RWPE1 (cell line): ENCODE results near the gene SOS1.

ENCODE experiments used
- CTCF ChIA-PET: fragments of 350-600 bp; sonication (Branson Sonifier 250); formaldehyde crosslinking; extraction: SDS; loops from one replicate; lab custom pipeline; 2021; lab: Yijun Ruan, JAX
- POLR2A ChIA-PET: fragments of 400-600 bp; formaldehyde crosslinking; extraction: SDS; loops from one replicate; lab custom pipeline; 2020; ENCODE audit warnings: antibody characterized with exemption; ENCODE audit not compliant: low non-redundant PET; lab: Yijun Ruan, JAX
- DNase-seq: peaks from one replicate; pipeline ENCODE4 v3.0.0; 2012; ENCODE audit warnings: low spot score
- H3K27ac ChIP-seq: fragments of 450-650 bp; 2 replicates; pipeline ENCODE4 v1.5.1; 2017
- TF ChIP-seq, protein P1 (sequence below): fragments of 450-650 bp; conservative IDR thresholded peaks from 2 replicates; pipeline ENCODE4 v1.5.1; 2017; ENCODE audit warnings: low read depth, mild to moderate bottlenecking

SOS1 gene

DNA sequence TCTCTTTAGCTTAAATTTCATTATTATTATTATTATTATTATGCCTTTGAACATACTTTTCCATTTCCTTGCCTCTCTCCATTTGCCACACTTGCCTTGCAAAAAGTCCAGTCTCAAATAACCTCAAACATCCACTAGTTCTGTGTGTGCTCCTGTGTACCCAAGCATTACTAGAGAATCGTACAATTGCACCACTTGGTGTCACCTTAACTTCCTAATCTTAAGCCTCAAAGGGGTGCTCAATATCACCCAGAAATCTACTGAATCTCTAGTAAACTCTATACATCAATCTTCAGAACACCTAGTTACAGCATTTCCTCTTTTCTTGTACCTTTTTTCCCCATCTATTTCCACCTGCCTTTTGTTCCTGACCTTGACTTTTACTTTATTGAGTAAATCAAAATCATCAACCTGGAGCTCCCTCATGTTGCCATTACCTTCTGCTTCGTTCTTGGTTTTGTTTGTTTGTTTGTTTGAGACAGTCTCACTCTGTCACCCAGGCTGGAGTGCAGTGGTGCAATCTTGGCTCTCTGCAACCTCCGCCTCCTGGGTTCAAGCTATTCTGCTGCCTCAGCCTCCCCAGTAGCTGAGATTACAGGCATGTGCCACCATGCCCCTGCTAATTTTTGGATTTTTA, 12.5 kb upstream of the SOS1 start:
- no peak overlapping the region for H3K27ac ChIP-seq
- DNase-seq, result no peak
- ChIA-PET CTCF (interaction anchor here (0.7 kb wide), 1 partner anchor 476 kb away, joined by 5 read pairs; no protein-coding TSS in a partner anchor), POLR2A (no interaction called here)
- TF ChIP-seq, protein P1, sequence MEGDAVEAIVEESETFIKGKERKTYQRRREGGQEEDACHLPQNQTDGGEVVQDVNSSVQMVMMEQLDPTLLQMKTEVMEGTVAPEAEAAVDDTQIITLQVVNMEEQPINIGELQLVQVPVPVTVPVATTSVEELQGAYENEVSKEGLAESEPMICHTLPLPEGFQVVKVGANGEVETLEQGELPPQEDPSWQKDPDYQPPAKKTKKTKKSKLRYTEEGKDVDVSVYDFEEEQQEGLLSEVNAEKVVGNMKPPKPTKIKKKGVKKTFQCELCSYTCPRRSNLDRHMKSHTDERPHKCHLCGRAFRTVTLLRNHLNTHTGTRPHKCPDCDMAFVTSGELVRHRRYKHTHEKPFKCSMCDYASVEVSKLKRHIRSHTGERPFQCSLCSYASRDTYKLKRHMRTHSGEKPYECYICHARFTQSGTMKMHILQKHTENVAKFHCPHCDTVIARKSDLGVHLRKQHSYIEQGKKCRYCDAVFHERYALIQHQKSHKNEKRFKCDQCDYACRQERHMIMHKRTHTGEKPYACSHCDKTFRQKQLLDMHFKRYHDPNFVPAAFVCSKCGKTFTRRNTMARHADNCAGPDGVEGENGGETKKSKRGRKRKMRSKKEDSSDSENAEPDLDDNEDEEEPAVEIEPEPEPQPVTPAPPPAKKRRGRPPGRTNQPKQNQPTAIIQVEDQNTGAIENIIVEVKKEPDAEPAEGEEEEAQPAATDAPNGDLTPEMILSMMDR, result no peak

DNA sequence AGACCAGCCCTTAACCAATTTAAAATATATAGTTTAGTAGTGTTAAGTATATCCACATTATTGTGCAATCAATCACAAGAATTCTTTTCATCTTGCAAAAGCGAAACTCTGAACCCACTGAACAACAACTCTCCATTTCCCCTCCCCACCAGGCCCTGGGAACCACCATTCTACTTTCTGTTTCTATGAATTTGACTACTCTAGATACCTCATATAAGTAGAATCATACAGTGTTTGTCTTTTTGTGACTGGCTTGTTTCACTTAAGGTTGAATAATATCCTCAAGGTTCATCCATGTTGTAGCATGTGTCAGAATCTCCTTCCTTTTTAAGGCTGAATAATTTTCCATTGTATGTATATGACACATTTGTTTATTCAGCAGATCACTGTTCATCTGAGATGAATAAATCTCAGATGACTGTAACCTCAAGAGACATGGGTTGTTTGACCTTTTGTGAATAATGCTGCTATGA, 8.1 kb upstream of the SOS1 start:
- no peak for DNase-seq
- no peak overlapping the region for H3K27ac ChIP-seq
- POLR2A ChIA-PET, result no interaction called here
- TF ChIP-seq, protein P1, result no peak
- CTCF ChIA-PET, result interaction anchor here (0.6 kb wide), 1 partner anchor 99 kb away, joined by 4 read pairs; no protein-coding TSS in a partner anchor

DNA sequence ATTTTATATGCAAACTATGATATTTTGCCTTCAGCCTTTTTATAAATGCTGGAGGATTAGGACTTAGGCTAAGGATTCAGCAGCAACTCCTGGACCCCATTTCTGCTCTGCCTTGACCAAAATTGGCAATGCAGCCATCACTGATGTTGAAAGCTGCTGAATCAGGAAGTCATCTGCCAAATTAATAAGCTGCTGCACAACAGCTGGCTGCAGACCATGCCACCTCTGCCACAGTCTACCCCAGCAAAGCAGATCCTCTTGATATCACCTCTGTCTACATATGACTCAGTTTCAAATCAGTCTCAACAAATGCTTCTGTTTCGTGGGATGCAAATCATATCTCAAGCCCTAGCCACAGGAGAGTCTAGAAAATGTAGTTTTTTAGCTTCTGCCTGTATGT, 7.1 kb upstream of the SOS1 start:
- DNase-seq, result no peak
- POLR2A ChIA-PET, result no interaction called here
- CTCF ChIA-PET, result interaction anchor here (0.6 kb wide), 1 partner anchor 728 kb away, joined by 4 read pairs; no protein-coding TSS in a partner anchor
- H3K27ac ChIP-seq, result no peak overlapping the region
- TF ChIP-seq, protein P1, result no peak

DNA sequence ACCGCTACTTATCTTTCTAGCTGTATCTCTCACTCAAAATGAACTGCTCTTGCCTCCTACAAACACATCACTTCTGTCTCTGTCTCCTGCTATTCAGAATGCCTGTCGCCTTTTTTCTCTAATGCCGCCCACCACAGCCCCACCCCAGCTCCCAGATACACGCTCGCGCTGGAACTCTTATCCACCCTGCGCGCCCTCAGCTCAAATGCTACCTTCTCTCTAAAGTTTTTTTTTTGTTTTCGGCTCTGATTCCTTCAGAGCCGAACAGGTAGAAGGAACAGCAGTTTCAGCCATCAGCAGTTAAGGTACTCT, 3.9 kb upstream of the SOS1 start:
- ChIA-PET CTCF (interaction anchor here (0.5 to 1.6 kb wide), 6 partner anchors 9 to 1870 kb away, joined by 3 to 5 read pairs (median 3); no protein-coding TSS in a partner anchor), POLR2A (no interaction called here)
- H3K27ac ChIP-seq, result peak overlapping the region; percentile 86
- TF ChIP-seq, protein P1, result no peak
- peak; percentile 20 for DNase-seq

DNA sequence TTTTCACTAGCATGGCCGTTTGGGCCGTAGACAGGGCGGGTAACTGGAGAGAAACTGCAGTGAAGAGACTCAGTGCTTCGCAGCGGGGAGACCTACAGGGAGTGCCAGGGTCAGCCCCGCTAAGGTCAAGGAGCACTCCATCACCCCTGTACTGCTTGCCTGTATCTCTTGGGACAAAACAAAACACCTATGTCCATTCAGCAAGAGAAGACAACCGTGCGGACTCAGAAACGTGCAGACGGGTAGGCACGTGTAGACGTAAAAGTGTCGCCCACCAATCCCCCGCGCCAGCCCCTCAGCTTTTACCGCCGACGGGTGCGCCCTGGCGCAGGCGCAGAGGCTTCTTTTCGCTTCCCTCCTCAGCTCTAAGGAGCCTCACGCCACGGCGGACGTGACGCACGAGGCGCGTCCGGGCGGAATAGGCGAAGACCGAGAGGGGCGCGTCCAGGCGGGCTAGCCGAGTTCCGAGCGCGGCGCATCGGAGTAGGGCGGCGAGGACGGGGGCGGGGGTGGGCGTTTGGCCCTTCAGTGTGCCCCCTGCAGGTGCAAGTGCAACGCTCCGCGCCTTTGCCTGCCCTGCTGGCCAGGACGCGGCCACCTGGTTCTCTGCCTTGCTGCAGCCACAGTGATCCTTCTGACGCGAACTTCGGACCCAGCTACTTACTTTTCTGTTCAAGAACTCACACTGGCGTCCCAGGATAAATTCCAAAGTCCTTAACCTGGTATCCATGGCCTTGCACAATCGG, 3.3 kb upstream of the SOS1 start:
- ChIA-PET POLR2A (no interaction called here), CTCF (interaction anchor here (0.5 to 1.6 kb wide), 8 partner anchors 8 to 1870 kb away, joined by 3 to 10 read pairs (median 3); no protein-coding TSS in a partner anchor)
- peak overlapping the region; percentile 86 for H3K27ac ChIP-seq
- TF ChIP-seq, protein P1, result peak; percentile 61
- peak; percentile 86 for DNase-seq

DNA sequence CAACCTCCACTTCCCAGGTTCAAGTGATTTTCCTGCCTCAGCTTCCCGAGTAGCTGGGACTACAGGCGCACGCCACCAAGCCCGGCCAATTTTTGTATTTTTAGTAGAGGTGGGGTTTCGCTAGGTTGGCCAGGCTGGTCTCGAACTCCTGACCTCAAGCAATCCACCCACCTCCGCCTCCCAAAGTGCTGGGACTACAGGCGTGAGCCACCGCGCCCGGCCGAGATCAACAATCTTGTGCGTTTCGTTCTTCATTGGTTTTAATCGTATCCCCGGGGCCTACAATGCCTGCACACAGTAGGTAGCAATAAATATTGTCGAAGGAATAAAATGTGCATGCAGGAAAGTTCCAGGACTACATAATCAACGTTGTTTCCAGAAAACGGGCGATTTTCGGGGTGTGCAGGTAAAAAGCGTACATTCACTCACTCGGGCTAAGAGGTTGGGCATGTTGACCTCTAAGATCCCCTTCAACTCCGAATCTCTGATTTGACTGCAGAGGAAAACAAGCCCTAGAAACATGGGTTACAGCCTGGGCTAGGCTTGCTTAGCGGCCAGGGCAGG, 2.7 kb upstream of the SOS1 start:
- ChIA-PET POLR2A (no interaction called here), CTCF (interaction anchor here (0.6 to 0.9 kb wide), 4 partner anchors 8 to 27 kb away, joined by 3 to 10 read pairs (median 3); no protein-coding TSS in a partner anchor)
- DNase-seq, result no peak
- H3K27ac ChIP-seq, result peak overlapping the region; percentile 86
- TF ChIP-seq, protein P1, result no peak
